WI38 (cell line): ENCODE measurements around the gene DEAF1.

ENCODE experiments used
- H3K4me3 ChIP-seq: 2 replicates; pipeline ENCODE4 v1.5.1; 2011; ENCODE audit warnings: low read depth, mild to moderate bottlenecking, control low read depth, low read length
- CTCF ChIP-seq: IDR thresholded peaks from 2 replicates; pipeline ENCODE4 v1.5.1; 2012; ENCODE audit warnings: low read depth, mild to moderate bottlenecking, control low read depth, low read length

DEAF1 gene

GRCh38 chr11:706957-707816 lies 12.2 kb upstream of the DEAF1 start:
- peak overlapping the region; percentile 72 for H3K4me3 ChIP-seq
- no peak for TF ChIP-seq CTCF

- no peak for TF ChIP-seq CTCF
- peak overlapping the region; percentile 72 for H3K4me3 ChIP-seq
Measured at GRCh38 chr11:706439-706956, 11.5 kb upstream of the DEAF1 start.

- peak within 1 kb of the TSS; percentile 72 for H3K4me3 ChIP-seq
Measured at GRCh38 chr11:705646-706438, 10.8 kb upstream of the DEAF1 start, which contains the start of gene EPS8L2. Gene EPS8L2 (plus strand): TSS chr11:706231. CDS start chr11:709408, 3,177 bp downstream.

GRCh38 chr11:704781-705645 lies 10.0 kb upstream of the DEAF1 start:
- peak overlapping the region; percentile 72 for H3K4me3 ChIP-seq
- no peak for TF ChIP-seq CTCF

More at GRCh38 chr11:705646-706438, 10.8 kb upstream of the DEAF1 start, which contains the start of gene EPS8L2:
- no peak for TF ChIP-seq CTCF

GRCh38 chr11:704228-704674 lies 9.2 kb upstream of the DEAF1 start:
- H3K4me3 ChIP-seq, result no peak overlapping the region

More at GRCh38 chr11:704228-704674, 9.2 kb upstream of the DEAF1 start:
- no peak for TF ChIP-seq CTCF
